ENCODE results near the gene IFITM10.

IFITM10 gene

DNA sequence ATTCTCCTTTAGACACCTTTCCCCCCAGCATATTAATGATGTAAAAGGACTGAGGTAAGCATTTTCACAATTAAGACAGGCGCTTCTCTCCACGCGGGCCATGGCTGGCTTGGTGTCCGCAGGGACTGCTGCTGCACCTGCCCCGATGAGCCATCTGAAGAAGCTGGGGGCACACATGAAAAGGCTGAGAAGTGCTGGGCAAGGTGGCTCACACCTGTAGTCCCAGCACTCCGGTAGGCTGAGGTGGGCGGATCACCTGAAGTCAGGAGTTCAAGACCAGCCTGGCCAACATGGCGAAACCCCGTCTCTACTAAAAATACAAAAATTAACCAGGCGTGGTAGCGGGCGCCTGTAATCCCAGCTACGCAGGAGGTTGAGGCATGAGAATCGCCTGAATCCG, 32.1 kb downstream of the IFITM10 start:
- H3K27me3 Mint-ChIP-seq (ENCODE audit: low read depth, poor library complexity): peaks cover 41% of the 10 kb centered on the region
- H3K36me3 Mint-ChIP-seq (ENCODE audit: low read depth): no peaks in the 10 kb centered on the region
- DNase-seq: no peak
- H3K27ac Mint-ChIP-seq: no peak overlapping the region
- no peaks in the 10 kb centered on the region for H3K4me1 Mint-ChIP-seq
- peaks cover 21% of the 10 kb centered on the region for H3K9me3 Mint-ChIP-seq
- no peak overlapping the region for H3K4me3 Mint-ChIP-seq
- TF ChIP-seq, protein P1, sequence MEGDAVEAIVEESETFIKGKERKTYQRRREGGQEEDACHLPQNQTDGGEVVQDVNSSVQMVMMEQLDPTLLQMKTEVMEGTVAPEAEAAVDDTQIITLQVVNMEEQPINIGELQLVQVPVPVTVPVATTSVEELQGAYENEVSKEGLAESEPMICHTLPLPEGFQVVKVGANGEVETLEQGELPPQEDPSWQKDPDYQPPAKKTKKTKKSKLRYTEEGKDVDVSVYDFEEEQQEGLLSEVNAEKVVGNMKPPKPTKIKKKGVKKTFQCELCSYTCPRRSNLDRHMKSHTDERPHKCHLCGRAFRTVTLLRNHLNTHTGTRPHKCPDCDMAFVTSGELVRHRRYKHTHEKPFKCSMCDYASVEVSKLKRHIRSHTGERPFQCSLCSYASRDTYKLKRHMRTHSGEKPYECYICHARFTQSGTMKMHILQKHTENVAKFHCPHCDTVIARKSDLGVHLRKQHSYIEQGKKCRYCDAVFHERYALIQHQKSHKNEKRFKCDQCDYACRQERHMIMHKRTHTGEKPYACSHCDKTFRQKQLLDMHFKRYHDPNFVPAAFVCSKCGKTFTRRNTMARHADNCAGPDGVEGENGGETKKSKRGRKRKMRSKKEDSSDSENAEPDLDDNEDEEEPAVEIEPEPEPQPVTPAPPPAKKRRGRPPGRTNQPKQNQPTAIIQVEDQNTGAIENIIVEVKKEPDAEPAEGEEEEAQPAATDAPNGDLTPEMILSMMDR (IDR thresholded peaks at IDR 0.05): no peak

DNA sequence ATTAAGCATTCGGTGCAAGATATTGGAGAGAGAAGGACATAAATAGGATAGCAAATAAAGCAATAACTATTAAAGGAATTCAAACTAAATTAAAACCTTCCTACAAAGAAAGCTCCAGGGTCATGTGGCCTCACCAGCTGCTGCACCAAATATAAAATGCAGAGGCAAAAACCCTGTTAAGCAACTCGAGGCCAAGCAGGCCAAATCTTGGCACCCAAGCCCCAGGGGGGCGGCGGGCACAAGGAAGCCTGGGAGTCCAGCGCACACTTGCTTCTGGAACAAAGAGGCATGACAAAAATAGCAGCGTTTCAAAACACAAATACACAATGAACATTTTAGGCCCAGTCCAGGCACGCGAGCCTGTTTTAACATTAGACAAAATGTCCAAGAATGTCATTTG, 32.6 kb downstream of the IFITM10 start:
- H3K27me3 Mint-ChIP-seq (ENCODE audit: low read depth, poor library complexity): peaks cover 38% of the 10 kb centered on the region
- TF ChIP-seq, protein P1 (IDR thresholded peaks at IDR 0.05): no peak
- H3K9me3 Mint-ChIP-seq: peaks cover 16% of the 10 kb centered on the region
- DNase-seq: no peak
- no peak overlapping the region for H3K4me3 Mint-ChIP-seq
- no peak overlapping the region for H3K27ac Mint-ChIP-seq
- H3K36me3 Mint-ChIP-seq (ENCODE audit: low read depth): no peaks in the 10 kb centered on the region
- no peaks in the 10 kb centered on the region for H3K4me1 Mint-ChIP-seq

DNA sequence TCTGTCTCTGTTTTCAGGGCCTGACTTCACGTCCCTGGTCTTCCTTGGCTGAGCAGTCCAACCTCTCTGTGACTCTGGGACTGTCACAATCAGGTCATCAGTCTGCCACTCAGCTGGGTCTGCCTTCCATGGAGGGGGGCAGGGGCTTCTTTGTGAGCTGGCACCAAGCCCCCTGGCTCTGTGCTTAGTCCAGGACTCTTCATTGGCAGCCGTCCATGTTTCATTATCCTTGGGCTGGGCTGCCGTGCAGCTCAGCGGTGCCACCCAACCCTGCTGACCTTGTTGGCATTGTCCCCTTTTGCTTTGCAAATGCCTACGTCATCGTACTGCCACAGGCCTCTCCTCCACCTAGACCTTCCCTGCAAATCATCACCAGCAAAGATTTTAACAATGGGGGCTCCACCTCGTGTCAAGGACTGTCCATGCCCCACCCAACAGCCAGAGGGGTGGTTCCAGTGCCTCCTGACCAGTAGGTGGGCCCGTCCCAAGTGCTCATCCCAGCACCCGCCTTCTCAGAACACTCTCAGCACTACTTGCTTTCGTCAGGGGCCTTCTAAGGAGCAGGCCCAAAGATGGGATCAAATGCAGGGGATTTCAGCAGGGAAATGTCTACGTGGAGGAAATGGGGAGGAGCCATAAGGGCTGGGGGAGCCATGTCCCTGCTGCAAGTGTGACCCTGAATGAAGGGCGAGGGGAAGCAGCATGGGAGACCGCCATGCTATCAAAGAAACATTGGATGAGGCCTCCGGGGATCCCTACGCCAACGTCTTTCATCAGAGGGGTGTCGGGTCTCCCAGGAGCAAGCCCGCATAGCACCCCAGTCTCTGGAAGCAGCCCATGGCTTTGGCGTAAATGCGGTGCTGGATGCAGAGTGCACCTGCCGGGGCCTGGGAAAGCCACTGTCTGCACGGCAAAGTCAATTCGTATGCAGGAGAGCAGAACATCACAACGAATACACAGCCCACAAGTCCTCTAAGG, 35.2 kb downstream of the IFITM10 start:
- Mint-ChIP-seq H3K4me1 (no peaks in the 10 kb centered on the region), H3K27me3 (ENCODE audit: low read depth, poor library complexity) (peaks cover 43% of the 10 kb centered on the region), H3K27ac (peak overlapping the region; percentile 3), H3K9me3 (peaks cover 4% of the 10 kb centered on the region), H3K36me3 (ENCODE audit: low read depth) (no peaks in the 10 kb centered on the region), H3K4me3 (no peak overlapping the region)
- DNase-seq: no peak
- TF ChIP-seq, protein P1 (IDR thresholded peaks at IDR 0.05): no peak

DNA sequence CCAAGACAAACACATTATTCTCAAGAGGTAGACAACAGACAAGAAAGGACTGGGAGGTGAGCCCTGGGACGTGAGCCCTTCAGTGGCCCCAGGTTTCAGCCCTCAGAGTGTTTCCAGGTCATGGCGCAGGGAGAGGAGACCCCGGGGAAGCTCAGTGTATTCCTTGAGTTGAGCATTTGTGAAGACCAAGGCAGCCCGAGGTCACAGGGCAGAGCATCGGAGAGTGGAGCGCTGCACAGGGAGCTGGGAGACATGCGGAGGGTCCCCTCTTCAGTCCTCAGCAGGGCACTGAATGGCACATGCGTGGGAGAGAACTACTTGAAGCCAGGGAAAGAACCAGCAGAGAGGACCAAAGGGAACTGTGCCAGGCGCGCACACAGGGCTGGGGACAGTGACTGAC, 41.7 kb downstream of the IFITM10 start:
- Mint-ChIP-seq H3K27me3 (ENCODE audit: low read depth, poor library complexity) (peaks cover 58% of the 10 kb centered on the region), H3K4me3 (no peak overlapping the region), H3K4me1 (peaks cover 7% of the 10 kb centered on the region), H3K36me3 (ENCODE audit: low read depth) (no peaks in the 10 kb centered on the region), H3K27ac (no peak overlapping the region), H3K9me3 (peaks cover 15% of the 10 kb centered on the region)
- TF ChIP-seq, protein P1 (IDR thresholded peaks at IDR 0.05): no peak
- DNase-seq: no peak

DNA sequence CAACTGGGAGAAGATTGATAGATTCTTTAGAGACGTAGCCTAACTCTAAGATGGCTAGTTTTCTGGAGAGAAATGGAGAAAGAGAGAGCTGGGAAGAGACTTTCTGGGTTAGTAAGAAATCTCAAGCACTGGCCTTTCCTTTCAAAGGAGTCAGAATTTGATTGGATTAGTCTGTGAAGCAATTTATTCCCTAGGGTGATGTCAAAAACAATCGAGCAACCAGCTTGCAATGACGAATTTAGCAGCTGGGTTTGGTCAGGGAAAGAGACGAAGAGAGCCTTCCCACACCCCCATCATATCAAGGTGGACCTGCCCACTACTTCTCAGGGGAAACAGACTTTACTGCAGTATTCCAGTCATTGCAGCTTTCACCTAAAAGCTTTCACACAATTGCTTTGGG, 42.6 kb downstream of the IFITM10 start:
- Mint-ChIP-seq H3K27ac (no peak overlapping the region), H3K4me1 (peaks cover 7% of the 10 kb centered on the region)
- TF ChIP-seq, protein P1 (IDR thresholded peaks at IDR 0.05): no peak

More for the DNA sequence above, 42.6 kb downstream of the IFITM10 start:
- no peak for DNase-seq
- Mint-ChIP-seq H3K4me3 (no peak overlapping the region), H3K9me3 (peaks cover 15% of the 10 kb centered on the region), H3K27me3 (ENCODE audit: low read depth, poor library complexity) (peaks cover 60% of the 10 kb centered on the region), H3K36me3 (ENCODE audit: low read depth) (no peaks in the 10 kb centered on the region)

Data from nephron progenitor cell (in vitro differentiated cells).